ENCODE measurements around the gene TPCN2.

TPCN2 gene

GRCh38 chr11:69060806-69061712, 12.3 kb downstream of the TPCN2 start:
- Histone ChIP-seq H3K4me3 (ENCODE audit: low read depth in 1 of 2, low read length in 1 of 2) (no peak overlapping the region), H3K4me1 (ENCODE audit: control insufficient read depth in 1 of 2, insufficient read depth in 1 of 2, low read depth in 1 of 2, low read length in 1 of 2) (no peaks in the 10 kb centered on the region), H3K27me3 (no peaks in the 10 kb centered on the region), H3K27ac (no peak overlapping the region), H3K9me3 (no peaks in the 10 kb centered on the region), H3K36me3 (peaks cover 94% of the 10 kb centered on the region)
- TF ChIP-seq, protein P1, sequence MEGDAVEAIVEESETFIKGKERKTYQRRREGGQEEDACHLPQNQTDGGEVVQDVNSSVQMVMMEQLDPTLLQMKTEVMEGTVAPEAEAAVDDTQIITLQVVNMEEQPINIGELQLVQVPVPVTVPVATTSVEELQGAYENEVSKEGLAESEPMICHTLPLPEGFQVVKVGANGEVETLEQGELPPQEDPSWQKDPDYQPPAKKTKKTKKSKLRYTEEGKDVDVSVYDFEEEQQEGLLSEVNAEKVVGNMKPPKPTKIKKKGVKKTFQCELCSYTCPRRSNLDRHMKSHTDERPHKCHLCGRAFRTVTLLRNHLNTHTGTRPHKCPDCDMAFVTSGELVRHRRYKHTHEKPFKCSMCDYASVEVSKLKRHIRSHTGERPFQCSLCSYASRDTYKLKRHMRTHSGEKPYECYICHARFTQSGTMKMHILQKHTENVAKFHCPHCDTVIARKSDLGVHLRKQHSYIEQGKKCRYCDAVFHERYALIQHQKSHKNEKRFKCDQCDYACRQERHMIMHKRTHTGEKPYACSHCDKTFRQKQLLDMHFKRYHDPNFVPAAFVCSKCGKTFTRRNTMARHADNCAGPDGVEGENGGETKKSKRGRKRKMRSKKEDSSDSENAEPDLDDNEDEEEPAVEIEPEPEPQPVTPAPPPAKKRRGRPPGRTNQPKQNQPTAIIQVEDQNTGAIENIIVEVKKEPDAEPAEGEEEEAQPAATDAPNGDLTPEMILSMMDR (IDR thresholded peaks at IDR 0.05) = no peak

DNA sequence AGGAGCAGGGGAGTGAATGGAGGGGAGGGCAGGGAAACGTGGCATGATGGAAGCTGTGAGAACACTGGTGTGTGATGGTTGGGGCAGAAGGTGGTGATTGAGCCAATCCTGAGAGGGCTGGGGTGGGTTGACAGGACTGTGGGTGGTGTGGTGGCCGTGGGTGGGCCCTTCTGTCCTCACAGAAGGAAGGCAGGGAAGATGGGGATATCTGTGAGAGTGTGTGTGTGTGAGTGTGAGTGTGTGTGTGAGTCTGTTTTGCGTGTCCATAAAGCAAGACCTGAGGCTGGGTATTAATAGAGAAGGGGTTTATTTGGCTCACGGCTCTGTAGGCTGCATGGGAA, 13.0 kb downstream of the TPCN2 start:
- no peak overlapping the region for H3K4me3 ChIP-seq (ENCODE audit: low read depth in 1 of 2, low read length in 1 of 2)
- H3K9me3 ChIP-seq = no peaks in the 10 kb centered on the region
- peaks cover 98% of the 10 kb centered on the region for H3K36me3 ChIP-seq
- H3K27ac ChIP-seq = no peak overlapping the region
- H3K4me1 ChIP-seq (ENCODE audit: control insufficient read depth in 1 of 2, insufficient read depth in 1 of 2, low read depth in 1 of 2, low read length in 1 of 2) = no peaks in the 10 kb centered on the region
- TF ChIP-seq, protein P1 (IDR thresholded peaks at IDR 0.05) = no peak
- H3K27me3 ChIP-seq = no peaks in the 10 kb centered on the region

GRCh38 chr11:69062169-69062855, 13.6 kb downstream of the TPCN2 start:
- Histone ChIP-seq H3K27me3 (no peaks in the 10 kb centered on the region), H3K9me3 (no peaks in the 10 kb centered on the region), H3K4me1 (ENCODE audit: control insufficient read depth in 1 of 2, insufficient read depth in 1 of 2, low read depth in 1 of 2, low read length in 1 of 2) (no peaks in the 10 kb centered on the region), H3K27ac (no peak overlapping the region), H3K4me3 (ENCODE audit: low read depth in 1 of 2, low read length in 1 of 2) (no peak overlapping the region), H3K36me3 (peaks cover 98% of the 10 kb centered on the region)
- TF ChIP-seq, protein P1 (IDR thresholded peaks at IDR 0.05) = no peak

GRCh38 chr11:69062873-69063651, 14.3 kb downstream of the TPCN2 start:
- Histone ChIP-seq H3K27ac (no peak overlapping the region), H3K4me3 (ENCODE audit: low read depth in 1 of 2, low read length in 1 of 2) (no peak overlapping the region), H3K27me3 (no peaks in the 10 kb centered on the region), H3K4me1 (ENCODE audit: control insufficient read depth in 1 of 2, insufficient read depth in 1 of 2, low read depth in 1 of 2, low read length in 1 of 2) (no peaks in the 10 kb centered on the region), H3K9me3 (no peaks in the 10 kb centered on the region), H3K36me3 (peaks cover 98% of the 10 kb centered on the region)
- TF ChIP-seq, protein P1 (IDR thresholded peaks at IDR 0.05) = no peak

DNA sequence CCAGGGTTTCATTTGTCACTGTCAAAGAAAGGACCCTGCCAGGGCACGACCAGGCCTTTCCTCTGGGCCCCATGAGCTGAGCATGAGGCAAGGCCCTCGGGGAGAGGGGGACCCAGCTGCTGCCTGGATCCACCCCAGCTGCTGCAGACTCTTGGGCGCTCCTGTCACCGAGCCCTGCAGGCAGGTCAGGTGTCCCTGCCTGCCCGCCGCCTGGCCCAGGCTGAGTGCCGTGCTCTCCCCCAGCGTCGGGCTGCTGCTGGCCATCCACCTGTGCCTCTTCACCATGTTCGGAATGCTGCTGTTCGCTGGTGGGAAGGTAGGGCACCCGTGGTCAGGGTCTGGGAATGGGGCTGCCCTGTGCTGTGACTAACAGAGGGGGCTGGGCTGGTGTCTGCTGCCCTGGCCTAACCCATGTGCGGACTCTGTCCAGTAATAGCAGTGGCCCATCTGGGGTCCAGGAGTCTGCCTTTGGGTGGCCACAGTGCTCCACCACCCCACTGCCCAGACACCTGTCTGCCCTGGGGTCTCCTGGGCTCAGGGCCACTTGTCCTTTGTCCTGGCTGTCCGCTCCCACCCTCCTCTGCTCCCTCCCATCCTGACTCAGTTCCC, 15.0 kb downstream of the TPCN2 start:
- Histone ChIP-seq H3K4me3 (ENCODE audit: low read depth in 1 of 2, low read length in 1 of 2) (no peak overlapping the region), H3K4me1 (ENCODE audit: control insufficient read depth in 1 of 2, insufficient read depth in 1 of 2, low read depth in 1 of 2, low read length in 1 of 2) (no peaks in the 10 kb centered on the region), H3K27ac (no peak overlapping the region), H3K36me3 (peaks cover 93% of the 10 kb centered on the region), H3K9me3 (no peaks in the 10 kb centered on the region), H3K27me3 (no peaks in the 10 kb centered on the region)
- TF ChIP-seq, protein P1 (IDR thresholded peaks at IDR 0.05) = no peak
